HCT116 (cell line): ENCODE results near the gene SCUBE2. TPM values are rescaled to one million over a fixed set of nuclear protein-coding genes. Genes with fewer than 3 reads are reported as not detected.

Experiments
- ATAC-seq: fragments of 200-7000 bp; cut with Tn5 transposase; 2 replicates; pipeline ENCODE4 v1.9.1; 2020; ENCODE audit warnings: mild to moderate bottlenecking, moderate library complexity
- BruUV-seq: library from RNA; stranded (reverse); fragments of 400-500 nt; replicated peaks from 2 replicates; lab custom pipeline; 2021; lab: Mats Ljungman, UMichigan
- CTCF ChIA-PET: fragments of 300-600 bp; sonication (Branson Sonifier 250); formaldehyde crosslinking; loops from one replicate; lab custom pipeline; 2021; ENCODE audit warnings: antibody characterized with exemption; lab: Charles Lee
- POLR2A ChIA-PET: fragments of 300-600, 350-600 bp; sonication (Branson Sonifier 250); formaldehyde crosslinking; loops from one replicate; lab custom pipeline; 2021; ENCODE audit warnings: antibody characterized with exemption; lab: Charles Lee
- RAD21 ChIA-PET, 2 experiments: fragments of 300-600 bp; sonication (Branson Sonifier 250); formaldehyde crosslinking; loops; one replicate each; lab custom pipeline; 2023; ENCODE audit warnings: low total read pairs in 2 of 2; ENCODE audit not compliant: uncharacterized antibody in 2 of 2, unreplicated experiment in 2 of 2, low non-redundant PET in 1 of 2; lab: Charles Lee
- DNase-seq: peaks from one replicate; pipeline ENCODE4 v3.0.0-alpha.2; 2010; ENCODE audit warnings: low read depth, low spot score
- H2AFZ ChIP-seq: fragments of 200-600 bp; shearing (Covaris generic), sonication (generic); 2 replicates; pipeline ENCODE4 v1.6.1; 2017; ENCODE audit warnings: low read depth, mixed run types, mixed read lengths, antibody characterized with exemption, low read length; ENCODE audit not compliant: poor library complexity, severe bottlenecking
- H3K27ac ChIP-seq: 2 replicates; pipeline ENCODE4 v1.5.1; 2012; ENCODE audit warnings: low read depth, low read length
- H3K27me3 ChIP-seq: fragments of 200-600 bp; sonication (generic); 2 replicates; pipeline ENCODE4 v1.6.1; 2016; ENCODE audit warnings: mixed run types, low read length, mixed read lengths; ENCODE audit not compliant: insufficient read depth
- H3K36me3 ChIP-seq, 2 experiments: fragments of 200-500 bp in 1 of 2; fragments of 200-600 bp in 1 of 2; sonication (Bioruptor generic) in 1 of 2; sonication (generic) in 1 of 2; 2 replicates each; pipeline versions ENCODE4 v1.5.1 to v1.6.1; 2014 to 2016; ENCODE audit warnings: low read length in 2 of 2, inconsistent platforms in 1 of 2, mixed read lengths in 1 of 2, mixed run types in 1 of 2; ENCODE audit not compliant: insufficient read depth in 2 of 2, control insufficient read depth in 1 of 2
- H3K4me1 ChIP-seq, 2 experiments: fragments of 200-600 bp in 1 of 2; sonication (generic) in 1 of 2; 2 replicates each; pipeline versions ENCODE4 v1.5.1 to v1.6.1; 2012 to 2017; ENCODE audit warnings: low read length in 2 of 2, inconsistent platforms in 1 of 2, mild to moderate bottlenecking in 1 of 2, mixed read lengths in 1 of 2, mixed run types in 1 of 2, moderate library complexity in 1 of 2; ENCODE audit not compliant: insufficient read depth in 2 of 2, control insufficient read depth in 1 of 2
- H3K4me2 ChIP-seq: fragments of 200-600 bp; sonication (generic); 2 replicates; pipeline ENCODE4 v1.6.1; 2017; ENCODE audit warnings: mixed run types, low read length, mixed read lengths
- H3K4me3 ChIP-seq, 2 experiments: fragments of 200-600 bp in 1 of 2; sonication (generic) in 1 of 2; replicated peaks in 1 of 2; 2 replicates each; pipeline ENCODE4 v1.5.1; 2011 to 2016; ENCODE audit warnings: low read length in 2 of 2, control low read depth in 1 of 2, low read depth in 1 of 2, mild to moderate bottlenecking in 1 of 2, mixed read lengths in 1 of 2, mixed run types in 1 of 2
- H3K79me2 ChIP-seq: fragments of 200-600 bp; sonication (generic); 2 replicates; pipeline ENCODE4 v1.6.1; 2017; ENCODE audit warnings: mild to moderate bottlenecking, mixed run types, low read length, moderate library complexity, mixed read lengths; ENCODE audit not compliant: insufficient read depth
- H3K9ac ChIP-seq: fragments of 200-600 bp; sonication (generic); 2 replicates; pipeline ENCODE4 v1.6.1; 2016; ENCODE audit warnings: low read length, mixed read lengths
- H3K9me2 ChIP-seq: fragments of 200-600 bp; sonication (generic), shearing (Covaris generic); 2 replicates; pipeline ENCODE4 v1.6.1; 2017; ENCODE audit warnings: mixed run types, mild to moderate bottlenecking, moderate library complexity; ENCODE audit not compliant: insufficient read depth
- H3K9me3 ChIP-seq, 2 experiments: fragments of 200-500 bp in 1 of 2; fragments of 200-600 bp in 1 of 2; sonication (Bioruptor generic) in 1 of 2; sonication (generic) in 1 of 2; 2 replicates each; pipeline ENCODE4 v1.6.1; 2014 to 2017; ENCODE audit warnings: low read length in 2 of 2, mixed read lengths in 2 of 2, inconsistent platforms in 1 of 2, low read depth in 1 of 2, mild to moderate bottlenecking in 1 of 2, mixed run types in 1 of 2, moderate library complexity in 1 of 2; ENCODE audit not compliant: control insufficient read depth in 1 of 2, insufficient read depth in 1 of 2
- H4K20me1 ChIP-seq: fragments of 200-600 bp; sonication (generic), shearing (Covaris generic); 2 replicates; pipeline ENCODE4 v1.6.1; 2017; ENCODE audit warnings: mixed run types, mild to moderate bottlenecking, moderate library complexity; ENCODE audit not compliant: insufficient read depth
- EGR1 ChIP-seq: IDR thresholded peaks from 2 replicates; pipeline ENCODE4 v1.6.1; 2012; ENCODE audit warnings: low read depth
- ELF1 ChIP-seq: IDR thresholded peaks from 2 replicates; pipeline ENCODE4 v1.6.1; 2012; ENCODE audit warnings: low read depth, borderline replicate concordance
- JUND ChIP-seq: IDR thresholded peaks from 2 replicates; pipeline ENCODE4 v1.6.1; 2012
- POLR2A ChIP-seq: IDR thresholded peaks from 2 replicates; pipeline ENCODE4 v1.7.0; 2011; ENCODE audit warnings: borderline replicate concordance; ENCODE audit not compliant: insufficient read depth, insufficient read length; ENCODE audit errors: extremely low read depth
- REST ChIP-seq: IDR thresholded peaks from 2 replicates; pipeline ENCODE4 v1.6.1; 2012; ENCODE audit warnings: low read depth
- SP1 ChIP-seq: IDR thresholded peaks from 2 replicates; pipeline ENCODE4 v1.6.1; 2012; ENCODE audit warnings: low read depth
- SRF ChIP-seq: IDR thresholded peaks from 2 replicates; pipeline ENCODE4 v1.6.1; 2012; ENCODE audit warnings: low read depth
- YY1 ChIP-seq: IDR thresholded peaks from 2 replicates; pipeline ENCODE4 v1.6.1; 2011; ENCODE audit warnings: low read length, low read depth, moderate library complexity, mild to moderate bottlenecking; ENCODE audit not compliant: insufficient replicate concordance; ENCODE audit errors: extremely low read depth
- ZBTB33 ChIP-seq: IDR thresholded peaks from 2 replicates; pipeline ENCODE4 v1.6.1; 2011; ENCODE audit warnings: mild to moderate bottlenecking, low read length, moderate library complexity; ENCODE audit not compliant: insufficient replicate concordance; ENCODE audit errors: extremely low read depth
- intact Hi-C: fragments of 100-400 bp; cut with micrococcal nuclease; formaldehyde crosslinking; loops from 2 replicates; pipeline ENCODE4 v1.10.0; 2022
- total RNA-seq: library from RNA; stranded (reverse); gene quantifications from one replicate; pipeline ENCODE4 v1.2.1, GENCODE V29; 2021; ENCODE audit not compliant: unreplicated experiment

The SCUBE2 gene
- total RNA-seq, 1 experiment from 2014 or later = 1.3 TPM

- RAD21 ChIA-PET = interaction anchor here in 1 of 2 experiments (0.6 kb wide), 1 partner anchor 327 kb away, joined by 3 read pairs; no protein-coding TSS in a partner anchor
- no peak for TF ChIP-seq POLR2A
- no peak for TF ChIP-seq ZBTB33
- TF ChIP-seq JUND = no peak
- no peak for TF ChIP-seq REST
- TF ChIP-seq ELF1 = no peak
- no peak for TF ChIP-seq EGR1
- TF ChIP-seq SRF = no peak
- no peak for TF ChIP-seq SP1
- TF ChIP-seq YY1 = no peak
- Histone ChIP-seq H3K4me2 (no peak overlapping the region), H3K9me2 (no peaks in the 10 kb centered on the region), H3K27me3 (no peaks in the 10 kb centered on the region), H3K9ac (no peak overlapping the region), H3K79me2 (no peaks in the 10 kb centered on the region), H3K4me3 (no peak overlapping the region), H2AFZ (no peak overlapping the region), H3K9me3 (no peaks in the 10 kb centered on the region), H3K36me3 (no peaks in the 10 kb centered on the region), H3K27ac (no peak overlapping the region), H4K20me1 (no peaks in the 10 kb centered on the region), H3K4me1 (no peaks in the 10 kb centered on the region)
- no TSS peak for BruUV-seq
- intact Hi-C loops = no loop called here
- POLR2A ChIA-PET = no interaction called here
- DNase-seq (no peak), ATAC-seq (no peak)
- CTCF ChIA-PET = no interaction called here
Measured at GRCh38 chr11:9104580-9104979, 13.2 kb upstream of the SCUBE2 start.
